DND-41 (cell line): ENCODE measurements around the gene RBPJ.

Source experiments
- EZH2 ChIP-seq: IDR thresholded peaks from 3 replicates; pipeline ENCODE4 v1.6.1; 2012; ENCODE audit warnings: borderline replicate concordance, low read depth, mild to moderate bottlenecking, moderate library complexity, low read length, inconsistent platforms; ENCODE audit not compliant: severe bottlenecking
- TF ChIP-seq, protein P1 (sequence below): IDR thresholded peaks from 2 replicates; pipeline ENCODE4 v1.5.1; 2012; ENCODE audit warnings: borderline replicate concordance, low read length, moderate library complexity, mild to moderate bottlenecking; ENCODE audit not compliant: poor library complexity, severe bottlenecking; ENCODE audit errors: extremely low read depth

DNA sequence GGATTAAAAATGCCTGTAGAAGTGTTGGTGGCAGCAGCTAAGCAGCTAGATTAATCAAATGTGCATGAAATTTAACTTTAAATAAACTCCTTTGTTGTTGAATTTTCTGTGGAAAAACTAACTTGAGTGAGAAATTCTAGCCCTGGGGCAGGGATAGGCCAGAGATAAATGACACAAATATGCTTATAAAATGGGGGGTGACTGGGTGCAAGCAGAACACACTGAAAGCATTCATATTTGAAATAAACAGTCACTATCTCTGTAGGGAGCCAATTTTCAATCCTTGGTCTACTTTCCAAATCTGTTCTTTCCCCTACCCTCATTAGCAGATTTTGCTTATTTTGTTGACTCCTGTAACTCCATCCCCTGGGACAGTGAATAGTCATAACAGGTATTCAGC is 47.9 kb downstream of the RBPJ start:
- TF ChIP-seq, protein P1, sequence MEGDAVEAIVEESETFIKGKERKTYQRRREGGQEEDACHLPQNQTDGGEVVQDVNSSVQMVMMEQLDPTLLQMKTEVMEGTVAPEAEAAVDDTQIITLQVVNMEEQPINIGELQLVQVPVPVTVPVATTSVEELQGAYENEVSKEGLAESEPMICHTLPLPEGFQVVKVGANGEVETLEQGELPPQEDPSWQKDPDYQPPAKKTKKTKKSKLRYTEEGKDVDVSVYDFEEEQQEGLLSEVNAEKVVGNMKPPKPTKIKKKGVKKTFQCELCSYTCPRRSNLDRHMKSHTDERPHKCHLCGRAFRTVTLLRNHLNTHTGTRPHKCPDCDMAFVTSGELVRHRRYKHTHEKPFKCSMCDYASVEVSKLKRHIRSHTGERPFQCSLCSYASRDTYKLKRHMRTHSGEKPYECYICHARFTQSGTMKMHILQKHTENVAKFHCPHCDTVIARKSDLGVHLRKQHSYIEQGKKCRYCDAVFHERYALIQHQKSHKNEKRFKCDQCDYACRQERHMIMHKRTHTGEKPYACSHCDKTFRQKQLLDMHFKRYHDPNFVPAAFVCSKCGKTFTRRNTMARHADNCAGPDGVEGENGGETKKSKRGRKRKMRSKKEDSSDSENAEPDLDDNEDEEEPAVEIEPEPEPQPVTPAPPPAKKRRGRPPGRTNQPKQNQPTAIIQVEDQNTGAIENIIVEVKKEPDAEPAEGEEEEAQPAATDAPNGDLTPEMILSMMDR, result no peak
- no peak for TF ChIP-seq EZH2
